CD1c-positive myeloid dendritic cell (primary cell): Measurements from ENCODE around the gene SYNDIG1.

Experiments used
- DNase-seq: peaks from one replicate; pipeline ENCODE4 v3.0.0-alpha.2; 2016; ENCODE audit errors: extremely low spot score

SYNDIG1 gene

GRCh38 chr20:24448170-24448569 is 21.3 kb upstream of the SYNDIG1 start:
- no peak for DNase-seq

GRCh38 chr20:24449026-24449720 is 20.3 kb upstream of the SYNDIG1 start:
- no peak for DNase-seq

- no peak for DNase-seq
Measured at GRCh38 chr20:24450177-24450576, 19.3 kb upstream of the SYNDIG1 start.

- no peak for DNase-seq
Measured at GRCh38 chr20:24450624-24451376, 18.6 kb upstream of the SYNDIG1 start.

- no peak for DNase-seq
Measured at GRCh38 chr20:24451428-24451827, 18.0 kb upstream of the SYNDIG1 start.

- DNase-seq = no peak
Measured at GRCh38 chr20:24452016-24452415, 17.4 kb upstream of the SYNDIG1 start.

GRCh38 chr20:24452498-24453127 is 16.8 kb upstream of the SYNDIG1 start:
- no peak for DNase-seq

- peak; percentile 1 for DNase-seq
Measured at GRCh38 chr20:24453869-24454268, 15.6 kb upstream of the SYNDIG1 start.

- DNase-seq = no peak
Measured at GRCh38 chr20:24455081-24455480, 14.3 kb upstream of the SYNDIG1 start.

GRCh38 chr20:24456398-24456781 is 13.0 kb upstream of the SYNDIG1 start:
- DNase-seq = no peak

GRCh38 chr20:24458436-24458835 is 11.0 kb upstream of the SYNDIG1 start:
- no peak for DNase-seq

- DNase-seq = no peak
Measured at GRCh38 chr20:24459733-24460132, 9.7 kb upstream of the SYNDIG1 start.

- no peak for DNase-seq
Measured at GRCh38 chr20:24460712-24461111, 8.7 kb upstream of the SYNDIG1 start.

GRCh38 chr20:24461848-24462247 is 7.6 kb upstream of the SYNDIG1 start:
- no peak for DNase-seq

- DNase-seq = no peak
Measured at GRCh38 chr20:24462460-24463010, 6.9 kb upstream of the SYNDIG1 start.

GRCh38 chr20:24465159-24465558 is 4.3 kb upstream of the SYNDIG1 start:
- no peak for DNase-seq

GRCh38 chr20:24465730-24466129 is 3.7 kb upstream of the SYNDIG1 start:
- no peak for DNase-seq

- no peak for DNase-seq
Measured at GRCh38 chr20:24468401-24469115, 871 bp upstream of the SYNDIG1 start.

- no peak for DNase-seq
Measured at GRCh38 chr20:24469894-24470745, 691 bp downstream of the SYNDIG1 start.

GRCh38 chr20:24470746-24471582 is 1.5 kb downstream of the SYNDIG1 start:
- no peak for DNase-seq
